DND-41 (cell line): ENCODE measurements around the gene GVQW3.
A peak's percentile ranks its signal among the peaks of the same experiment; 100 is the strongest.

Source experiments
- ATAC-seq: fragments of 200-7000 bp; cut with Tn5 transposase; 3 replicates; pipeline ENCODE4 v1.9.1; 2021; ENCODE audit warnings: low read depth; ENCODE audit not compliant: insufficient read depth
- DNase-seq: peaks from one replicate; pipeline ENCODE4 v3.0.0-alpha.2; 2020
- H2AFZ ChIP-seq: 2 replicates; pipeline ENCODE4 v1.6.0; 2012; ENCODE audit warnings: low read depth, low read length
- H3K27ac ChIP-seq: 2 replicates; pipeline ENCODE4 v1.5.1; 2012; ENCODE audit warnings: low read length, inconsistent platforms
- H3K27me3 ChIP-seq: fragments of 200-600 bp; sonication (generic); 2 replicates; pipeline ENCODE4 v1.6.0; 2012; ENCODE audit warnings: low read length, mild to moderate bottlenecking, inconsistent platforms; ENCODE audit not compliant: insufficient read depth, poor library complexity
- H3K36me3 ChIP-seq: 2 replicates; pipeline ENCODE4 v1.5.1; 2012; ENCODE audit warnings: low read length, inconsistent platforms; ENCODE audit not compliant: insufficient read depth
- H3K4me1 ChIP-seq: 2 replicates; pipeline ENCODE4 v1.5.1; 2012; ENCODE audit warnings: mild to moderate bottlenecking, low read length; ENCODE audit not compliant: insufficient read depth
- H3K4me2 ChIP-seq: 2 replicates; pipeline ENCODE4 v1.6.0; 2012; ENCODE audit warnings: mild to moderate bottlenecking, moderate library complexity, low read length, inconsistent platforms; ENCODE audit not compliant: insufficient read depth
- H3K4me3 ChIP-seq, 2 experiments: fragments of 200-600 bp in 1 of 2; shearing (Covaris generic) in 1 of 2; 2 replicates each; pipeline ENCODE4 v1.5.1; 2012 to 2016; ENCODE audit warnings: inconsistent platforms in 2 of 2, low read length in 2 of 2, mild to moderate bottlenecking in 2 of 2, low read depth in 1 of 2, moderate library complexity in 1 of 2
- H3K79me2 ChIP-seq: 2 replicates; pipeline ENCODE4 v1.6.0; 2012; ENCODE audit warnings: low read length, inconsistent platforms; ENCODE audit not compliant: insufficient read depth
- H3K9ac ChIP-seq: 2 replicates; pipeline ENCODE4 v1.6.0; 2012; ENCODE audit warnings: low read depth, mild to moderate bottlenecking, inconsistent platforms, low read length, moderate library complexity
- H3K9me3 ChIP-seq: 2 replicates; pipeline ENCODE4 v1.5.1; 2012; ENCODE audit warnings: low read length, moderate library complexity, mild to moderate bottlenecking, inconsistent platforms; ENCODE audit not compliant: insufficient read depth, severe bottlenecking
- H4K20me1 ChIP-seq: 2 replicates; pipeline ENCODE4 v1.6.0; 2012; ENCODE audit warnings: low read length; ENCODE audit not compliant: insufficient read depth
- CTCF ChIP-seq: IDR thresholded peaks from 2 replicates; pipeline ENCODE4 v1.5.1; 2012; ENCODE audit warnings: borderline replicate concordance, low read length, moderate library complexity, mild to moderate bottlenecking; ENCODE audit not compliant: poor library complexity, severe bottlenecking; ENCODE audit errors: extremely low read depth
- EZH2 ChIP-seq: IDR thresholded peaks from 3 replicates; pipeline ENCODE4 v1.6.1; 2012; ENCODE audit warnings: borderline replicate concordance, low read depth, mild to moderate bottlenecking, moderate library complexity, low read length, inconsistent platforms; ENCODE audit not compliant: severe bottlenecking

The GVQW3 gene

GRCh38 chr11:76376746-76377558 lies 4.2 kb upstream of the GVQW3 start:
- H3K9ac ChIP-seq = no peak overlapping the region
- no peak for ATAC-seq
- peaks cover 33% of the 10 kb centered on the region for H3K4me1 ChIP-seq
- no peaks in the 10 kb centered on the region for H3K9me3 ChIP-seq
- DNase-seq = no peak
- no peak overlapping the region for H2AFZ ChIP-seq
- no peak overlapping the region for H3K4me3 ChIP-seq
- H3K79me2 ChIP-seq = peaks cover 94% of the 10 kb centered on the region
- peaks cover 71% of the 10 kb centered on the region for H4K20me1 ChIP-seq
- H3K27ac ChIP-seq = no peak overlapping the region
- peak overlapping the region; percentile 71; the same call in 1 of the 2 replicates for H3K4me2 ChIP-seq
- H3K36me3 ChIP-seq = no peaks in the 10 kb centered on the region
- H3K27me3 ChIP-seq = no peaks in the 10 kb centered on the region
- TF ChIP-seq EZH2 = no peak
- no peak for TF ChIP-seq CTCF

GRCh38 chr11:76379807-76380158 lies 1.3 kb upstream of the GVQW3 start:
- peaks cover 75% of the 10 kb centered on the region for H3K79me2 ChIP-seq
- peak overlapping the region; percentile 72 for H2AFZ ChIP-seq
- H3K4me3 ChIP-seq = peak overlapping the region; percentile 67 to 94
- peak overlapping the region; percentile 74 for H3K9ac ChIP-seq
- H4K20me1 ChIP-seq = peaks cover 44% of the 10 kb centered on the region
- H3K36me3 ChIP-seq = no peaks in the 10 kb centered on the region
- TF ChIP-seq EZH2 (no peak), CTCF (no peak)
- H3K27me3 ChIP-seq = no peaks in the 10 kb centered on the region
- H3K4me1 ChIP-seq = peaks cover 46% of the 10 kb centered on the region
- peak overlapping the region; percentile 71 for H3K4me2 ChIP-seq
- H3K27ac ChIP-seq = peak overlapping the region; percentile 66
- no peaks in the 10 kb centered on the region for H3K9me3 ChIP-seq
- DNase-seq = no peak
- ATAC-seq = no peak

- ATAC-seq (peak; percentile 16), DNase-seq (peak; percentile 47)
- no peaks in the 10 kb centered on the region for H3K27me3 ChIP-seq
- no peaks in the 10 kb centered on the region for H3K9me3 ChIP-seq
- no peaks in the 10 kb centered on the region for H3K36me3 ChIP-seq
- peaks cover 46% of the 10 kb centered on the region for H3K4me1 ChIP-seq
- TF ChIP-seq EZH2 (no peak), CTCF (no peak)
- H3K9ac ChIP-seq = peak overlapping the region; percentile 74
- H3K79me2 ChIP-seq = peaks cover 69% of the 10 kb centered on the region
- peak overlapping the region; percentile 72 for H2AFZ ChIP-seq
- H3K27ac ChIP-seq = peak overlapping the region; percentile 66
- H3K4me2 ChIP-seq = peak overlapping the region; percentile 71
- H3K4me3 ChIP-seq = peak overlapping the region; percentile 67 to 94
- H4K20me1 ChIP-seq = peaks cover 38% of the 10 kb centered on the region
Observed at GRCh38 chr11:76380159-76380976, 755 bp upstream of the GVQW3 start.
